Stimulated activated CD8-positive, alpha-beta memory T cell treated with anti-CD3 and anti-CD28 coated beads, Interleukin-12 subunit alpha, Interleukin-12 subunit beta, amount 100 ng/mL, for 1 hour (primary cell): ENCODE measurements around the gene EZH1.
"Not testable (repeated sequence)": the region's sequence is repeated elsewhere in the genome, so short reads cannot be mapped to it uniquely, and the experiment has no call there.

Experiments used
- DNase-seq: peaks from one replicate; pipeline ENCODE4 v3.0.0-alpha.2; 2020; ENCODE audit warnings: low read depth

Gene EZH1

DNA sequence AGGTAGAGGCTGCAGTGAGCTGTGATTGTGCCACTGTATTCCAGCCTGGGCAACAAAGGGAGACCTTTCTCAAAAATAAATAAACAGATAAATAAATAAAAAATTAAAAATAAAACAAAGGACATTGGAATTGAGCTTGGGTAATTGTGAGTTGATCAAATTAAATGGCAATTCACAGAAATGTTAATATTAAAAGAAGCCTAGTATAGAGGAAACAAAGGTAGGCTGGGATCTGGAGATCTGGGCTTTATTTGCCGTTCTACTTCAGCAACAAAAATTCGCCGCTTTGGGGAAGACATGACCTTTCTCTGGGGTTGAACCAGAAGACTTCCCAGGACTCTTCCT, 28.1 kb upstream of the EZH1 start:
- no peak for DNase-seq

DNA sequence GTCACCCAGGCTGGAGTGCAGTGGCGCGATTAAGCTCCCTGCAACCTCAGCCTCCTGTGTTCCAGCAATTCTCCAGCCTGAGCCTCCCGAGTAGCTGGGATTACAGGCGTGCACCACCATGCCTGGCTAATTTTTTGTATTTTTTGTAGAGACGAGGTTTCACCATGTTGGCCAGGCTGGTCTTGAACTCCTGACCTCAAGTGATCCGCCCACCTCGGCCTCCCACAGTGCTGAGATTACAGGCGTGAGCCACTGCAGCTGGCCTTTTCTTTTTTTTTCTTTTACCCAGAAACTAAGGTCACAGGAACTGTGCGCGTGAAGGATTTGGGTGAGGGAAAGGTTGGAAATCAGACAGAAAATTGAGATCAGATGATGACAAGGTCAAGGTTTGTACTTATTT, 25.1 kb upstream of the EZH1 start:
- DNase-seq = not testable (repeated sequence)

DNA sequence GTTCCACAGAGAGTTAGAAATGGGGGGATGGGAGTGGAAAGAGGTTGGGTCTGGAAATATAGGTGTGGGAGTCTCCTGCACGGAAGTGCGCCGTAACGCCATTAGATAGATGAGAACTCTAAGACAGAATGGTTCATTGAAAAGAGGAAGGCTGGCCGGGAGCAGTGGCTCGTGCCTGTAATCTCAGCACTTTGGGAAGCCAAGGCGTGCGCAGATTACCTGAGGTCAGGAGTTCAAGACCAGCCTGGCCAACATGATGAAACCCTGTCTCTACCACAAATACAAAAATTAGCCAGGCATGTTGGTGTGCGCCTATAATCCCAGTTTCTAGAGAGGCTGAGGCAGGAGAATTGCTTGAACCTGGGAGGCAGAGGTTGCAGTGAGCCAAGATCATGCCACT, 23.2 kb upstream of the EZH1 start:
- not testable (repeated sequence) for DNase-seq

DNA sequence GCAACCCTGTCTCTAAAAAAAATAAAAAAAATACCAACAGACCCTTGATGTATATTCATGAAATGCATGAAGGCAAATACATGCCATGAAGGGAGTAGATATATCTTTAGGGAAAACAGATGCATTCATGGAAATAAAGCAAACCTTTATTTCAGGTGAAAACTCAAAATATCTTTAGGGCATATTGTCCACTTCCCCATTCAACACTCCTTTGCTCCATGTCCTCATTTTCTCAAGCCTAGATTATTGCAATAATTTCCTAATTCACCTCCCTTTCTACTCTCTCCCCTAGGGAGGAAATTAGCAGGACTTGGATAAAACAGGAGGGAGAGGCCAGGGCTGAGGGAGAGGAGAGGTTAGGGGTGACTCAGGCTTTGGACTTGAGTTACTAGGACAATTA, 22.7 kb upstream of the EZH1 start:
- no peak for DNase-seq

GRCh38 chr17:42766124-42766523, 21.3 kb upstream of the EZH1 start:
- DNase-seq = no peak

DNA sequence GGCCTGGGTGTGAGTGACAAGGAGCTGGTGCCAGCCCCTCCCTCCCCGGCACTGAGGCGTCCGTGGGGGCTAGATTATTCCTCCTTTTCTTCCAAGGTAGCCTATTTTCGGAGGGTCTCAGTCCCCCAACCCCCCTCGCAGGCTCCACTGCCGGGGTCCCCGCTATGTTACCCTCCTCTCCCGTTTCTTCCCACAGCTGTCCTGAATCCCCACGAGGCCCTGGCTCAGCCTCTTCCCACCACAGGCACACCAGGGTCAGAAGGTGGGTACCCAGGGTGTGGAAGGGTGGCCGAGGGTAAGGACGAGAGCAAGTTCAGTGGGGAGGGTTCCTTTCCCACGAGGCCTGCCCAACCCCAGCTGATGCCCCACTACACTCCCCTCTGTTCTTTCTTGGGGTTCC, 16.8 kb upstream of the EZH1 start:
- DNase-seq = no peak

GRCh38 chr17:42760652-42761581, 16.1 kb upstream of the EZH1 start, which contains the start of gene RAMP2:
TSS of gene RAMP2 (plus strand) at chr17:42761227. CDS start at chr17:42761262, 35 bp downstream.
- DNase-seq = no peak

- no peak for DNase-seq
Measured at GRCh38 chr17:42759982-42760651, 15.3 kb upstream of the EZH1 start.

- DNase-seq = no peak
Measured at GRCh38 chr17:42754782-42755181, 9.9 kb upstream of the EZH1 start.

- no peak for DNase-seq
Measured at GRCh38 chr17:42751628-42752027, 6.8 kb upstream of the EZH1 start.

DNA sequence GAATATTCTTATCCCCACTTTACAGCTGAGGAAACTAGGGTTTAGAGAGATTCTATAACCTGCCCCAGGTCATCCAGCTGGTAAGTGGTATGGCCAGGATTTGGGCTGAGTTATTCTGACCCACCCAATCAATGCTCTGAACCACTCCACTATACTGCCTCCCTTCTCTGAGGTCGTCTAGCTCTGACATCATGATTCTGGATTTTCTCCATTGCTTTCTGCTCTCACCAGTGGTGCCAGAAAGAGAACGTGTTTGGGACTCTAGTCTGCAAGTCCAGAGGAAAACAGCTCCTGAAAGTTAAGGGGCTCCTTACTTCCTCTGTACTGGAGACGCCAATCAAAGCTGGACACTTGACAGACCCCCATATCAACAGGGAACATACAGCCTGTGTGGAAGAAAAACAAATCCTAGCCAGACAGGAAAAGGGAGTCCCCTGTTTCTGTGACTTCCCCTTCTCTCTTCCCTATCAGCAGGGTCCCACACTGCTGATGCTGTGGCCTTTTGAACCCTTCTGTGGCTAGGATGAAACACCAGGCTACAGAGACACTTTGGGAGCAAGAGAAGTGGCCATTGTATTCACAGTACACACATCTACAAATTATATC, 6.0 kb upstream of the EZH1 start:
- no peak for DNase-seq

DNA sequence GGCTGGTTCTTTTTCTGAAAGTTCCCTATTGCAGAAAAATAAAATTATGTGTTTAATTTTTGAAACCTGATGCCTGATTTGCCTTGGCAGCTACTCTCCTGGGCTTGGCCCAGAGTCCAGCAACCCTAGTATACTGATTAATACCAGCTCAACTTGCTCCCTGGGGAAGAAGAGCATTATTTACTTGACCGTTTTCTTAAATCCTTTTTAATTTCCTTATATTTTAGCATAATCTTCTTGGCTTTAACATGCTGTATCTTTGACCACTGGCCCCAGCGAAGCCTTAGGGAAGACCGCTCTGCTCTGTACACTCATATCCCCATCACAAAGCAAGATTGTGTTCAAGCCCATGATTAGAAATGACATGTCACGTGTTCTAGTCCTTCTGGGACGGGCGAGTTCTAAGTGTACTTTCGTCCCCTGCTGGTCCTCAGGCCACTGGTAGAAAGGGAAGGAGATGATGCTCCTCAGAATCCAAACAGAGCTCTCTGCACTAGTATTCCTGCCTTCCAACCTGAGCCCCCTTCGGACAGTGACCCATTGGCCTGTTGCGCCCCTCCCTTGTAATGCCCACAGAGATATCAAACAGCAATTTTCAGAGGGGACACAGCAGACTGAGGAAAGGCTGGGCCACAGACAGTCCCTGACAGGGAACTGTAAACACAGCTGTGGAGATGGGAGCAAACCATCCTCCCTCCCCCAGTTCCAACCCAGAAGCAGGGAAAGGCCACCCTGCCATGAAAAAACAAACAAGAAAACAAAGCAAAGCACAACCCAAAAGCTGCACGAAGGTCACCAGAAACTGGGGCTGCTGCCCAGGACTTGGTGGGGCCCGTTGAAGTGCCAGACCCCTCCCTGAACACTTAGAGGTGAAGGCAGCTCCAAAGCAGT, 4.3 kb upstream of the EZH1 start:
- no peak for DNase-seq

GRCh38 chr17:42748202-42748907, 3.5 kb upstream of the EZH1 start:
- DNase-seq = no peak

GRCh38 chr17:42744283-42744805, 496 bp downstream of the EZH1 start:
- DNase-seq = peak; percentile 40

DNA sequence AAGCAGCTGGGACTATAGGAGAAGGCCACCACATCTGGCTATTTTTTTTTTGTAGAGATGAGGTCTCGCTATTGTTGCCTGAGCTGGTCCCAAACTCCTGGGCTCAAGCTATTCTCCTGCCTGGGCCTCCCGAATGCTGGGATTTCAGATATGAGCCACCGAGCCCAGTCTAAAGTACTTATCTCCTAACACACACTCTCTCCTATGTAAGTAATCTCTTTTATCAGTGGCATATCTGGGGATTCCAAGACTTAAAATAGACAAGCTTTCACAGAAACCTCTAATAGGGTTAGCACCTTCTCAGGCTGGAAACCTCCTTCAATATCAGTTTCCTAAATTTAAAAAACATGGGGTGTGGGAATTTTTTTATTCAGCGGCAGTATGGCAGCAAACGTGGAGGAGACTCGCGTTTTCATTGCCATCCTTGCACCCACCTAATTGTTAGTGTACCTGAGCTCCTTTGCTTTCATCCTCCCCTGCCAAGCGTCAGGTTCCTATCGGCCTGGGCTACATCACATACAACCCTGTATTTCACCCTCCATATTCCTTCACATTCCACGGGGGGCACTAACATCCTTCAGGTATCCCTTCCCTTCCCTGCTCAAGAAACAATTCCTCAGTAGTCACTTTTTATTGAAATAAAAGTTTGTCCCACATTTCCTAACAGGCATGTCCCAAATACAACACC, 1.1 kb downstream of the EZH1 start:
- DNase-seq = no peak

GRCh38 chr17:42742916-42743315, 1.9 kb downstream of the EZH1 start:
- DNase-seq = not testable (repeated sequence)

GRCh38 chr17:42740699-42741098, 4.1 kb downstream of the EZH1 start:
- DNase-seq = no peak

DNA sequence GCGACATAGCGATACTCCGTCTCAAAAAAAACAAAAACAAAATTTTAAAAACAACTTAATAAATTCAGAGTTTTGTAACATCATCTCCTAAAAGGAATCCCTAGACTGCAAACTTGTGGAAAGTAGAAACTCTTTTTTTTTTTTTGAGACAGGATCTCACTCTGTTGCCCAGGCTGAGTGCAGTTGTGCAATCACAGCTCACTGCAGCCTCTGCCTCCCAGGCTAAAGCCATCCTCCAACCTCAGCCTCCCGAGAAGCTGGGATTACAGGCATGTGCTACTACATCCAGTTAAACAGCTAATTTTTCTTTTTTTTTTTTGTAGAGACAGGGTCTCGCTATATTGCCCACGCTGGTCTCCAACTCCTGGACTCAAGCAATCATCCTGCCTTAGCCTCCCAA, 19.7 kb downstream of the EZH1 start:
- DNase-seq = no peak

GRCh38 chr17:42723636-42724035, 21.2 kb downstream of the EZH1 start:
- DNase-seq = no peak

DNA sequence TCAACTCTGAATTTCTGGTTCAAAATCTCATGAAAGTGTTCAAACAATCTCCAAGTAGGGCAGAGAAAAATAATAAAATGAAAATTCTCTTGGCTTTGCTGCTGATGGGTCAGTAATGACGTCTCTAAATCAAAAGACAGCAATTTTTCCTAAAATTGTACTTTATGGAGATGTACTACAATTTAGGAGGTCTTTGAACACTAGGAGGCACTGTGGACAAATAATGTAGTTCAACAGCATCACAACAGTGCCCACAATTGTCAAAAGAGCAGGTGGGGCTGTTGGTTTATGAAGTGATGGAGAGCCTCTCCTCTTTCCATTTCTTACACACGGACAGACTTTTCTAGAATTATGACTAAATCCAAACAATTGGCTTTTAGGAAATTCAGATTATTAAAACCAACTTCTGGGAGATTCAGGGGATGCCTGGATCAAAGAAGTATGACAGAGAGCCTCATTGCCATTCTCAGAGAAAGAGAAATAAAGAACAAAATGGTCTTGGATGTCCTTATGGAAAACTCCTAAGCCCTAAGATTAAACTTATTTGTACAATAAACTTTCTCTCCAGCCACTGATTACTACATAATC, 23.8 kb downstream of the EZH1 start:
- DNase-seq = no peak
